Activated T-cell treated with anti-CD3 and anti-CD28 coated beads, Interleukin-2, amount 50 U/mL, for 72 hours (primary cell): ENCODE results near the gene MEF2A. TPM values are rescaled to one million over a fixed set of nuclear protein-coding genes. Genes with fewer than 3 reads are reported as not detected.

ENCODE experiments used
- ATAC-seq, 2 donors: fragments of 150-1000 bp; cut with Tn5 transposase; replicated peaks in 1 of 2; 2 replicates each; pipeline ENCODE4 v1.10.0; 2021; ENCODE audit warnings: moderate library complexity in 2 of 2, mild to moderate bottlenecking in 1 of 2
- DNase-seq, 2 donors: peaks; one replicate each; pipeline ENCODE4 v3.0.0; 2021 to 2022; ENCODE audit warnings: mixed read lengths in 1 of 2
- H3K27ac Mint-ChIP-seq: one replicate; pipeline ENCODE4 v1.8.0; 2022; ENCODE audit warnings: mild to moderate bottlenecking, moderate library complexity, mixed read lengths
- H3K27me3 Mint-ChIP-seq: one replicate; pipeline ENCODE4 v1.8.0; 2022; ENCODE audit warnings: low read depth, mixed read lengths
- H3K36me3 Mint-ChIP-seq, 2 donors: one replicate each; pipeline ENCODE4 v1.8.0; 2022; ENCODE audit warnings: mixed read lengths in 2 of 2, mild to moderate bottlenecking in 1 of 2; ENCODE audit not compliant: insufficient read depth in 2 of 2
- H3K4me1 Mint-ChIP-seq: one replicate; pipeline ENCODE4 v1.8.0; 2022; ENCODE audit warnings: low read depth, mixed read lengths
- H3K4me3 Mint-ChIP-seq, 2 donors: one replicate each; pipeline ENCODE4 v1.8.0; 2022; ENCODE audit warnings: mild to moderate bottlenecking in 2 of 2, mixed read lengths in 2 of 2, moderate library complexity in 2 of 2
- H3K9me3 Mint-ChIP-seq, 2 donors: one replicate each; pipeline ENCODE4 v1.8.0; 2022; ENCODE audit warnings: mixed read lengths in 2 of 2
- total RNA-seq, 2 donors: library from RNA; stranded (reverse); gene quantifications; one replicate each; pipeline ENCODE4 v1.2.3, GENCODE V29; 2022

MEF2A gene
- total RNA-seq, 2 donors from 2014 or later = 24.1 to 26.0 TPM

DNA sequence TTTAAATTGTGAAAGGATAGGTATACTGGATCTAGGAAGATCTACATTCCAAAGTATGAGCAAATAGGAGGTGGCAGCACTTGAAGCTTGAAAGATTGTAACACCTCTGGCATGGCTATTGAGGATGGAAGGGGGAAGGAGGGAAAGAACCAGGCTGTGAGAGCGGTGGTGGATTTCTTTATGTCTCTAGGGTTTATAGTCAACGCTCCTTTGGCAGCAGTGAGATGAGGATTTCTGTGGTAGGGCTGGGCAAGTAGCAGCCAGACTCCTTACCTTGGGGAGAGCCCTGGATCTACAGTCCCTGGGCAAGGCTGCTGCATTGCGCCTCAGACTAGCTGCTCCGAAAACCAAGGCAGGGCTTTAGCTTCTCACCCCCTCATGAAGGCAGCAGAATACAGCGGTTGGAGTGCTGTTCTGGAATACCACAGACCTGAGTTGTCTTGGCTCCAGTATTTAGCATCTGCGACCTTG lies 53.2 kb downstream of the MEF2A start:
- DNase-seq (no peak), ATAC-seq (no peak)
- Mint-ChIP-seq H3K27ac (no peak overlapping the region), H3K9me3 (no peaks in the 10 kb centered on the region), H3K4me1 (peaks cover 45% of the 10 kb centered on the region), H3K4me3 (no peak overlapping the region), H3K27me3 (no peaks in the 10 kb centered on the region), H3K36me3 (peaks cover 0 to 8% of the 10 kb centered on the region in 2 donors)

GRCh38 chr15:99619712-99620111 lies 53.9 kb downstream of the MEF2A start:
- peak overlapping the region; percentile 66 for H3K27ac Mint-ChIP-seq
- H3K4me3 Mint-ChIP-seq = no peak overlapping the region
- peaks cover 38% of the 10 kb centered on the region for H3K4me1 Mint-ChIP-seq
- no peak for ATAC-seq
- H3K9me3 Mint-ChIP-seq = peaks cover 0 to 4% of the 10 kb centered on the region in 2 donors
- peaks cover 2 to 13% of the 10 kb centered on the region in 2 donors for H3K36me3 Mint-ChIP-seq
- no peaks in the 10 kb centered on the region for H3K27me3 Mint-ChIP-seq
- DNase-seq = no peak

- Mint-ChIP-seq H3K4me3 (no peak overlapping the region), H3K9me3 (peaks cover 0 to 8% of the 10 kb centered on the region in 2 donors), H3K27ac (no peak overlapping the region), H3K4me1 (peaks cover 33% of the 10 kb centered on the region), H3K27me3 (no peaks in the 10 kb centered on the region), H3K36me3 (peaks cover 5 to 18% of the 10 kb centered on the region in 2 donors)
- ATAC-seq (no peak), DNase-seq (no peak)
Observed at GRCh38 chr15:99620178-99620577, 54.4 kb downstream of the MEF2A start.

DNA sequence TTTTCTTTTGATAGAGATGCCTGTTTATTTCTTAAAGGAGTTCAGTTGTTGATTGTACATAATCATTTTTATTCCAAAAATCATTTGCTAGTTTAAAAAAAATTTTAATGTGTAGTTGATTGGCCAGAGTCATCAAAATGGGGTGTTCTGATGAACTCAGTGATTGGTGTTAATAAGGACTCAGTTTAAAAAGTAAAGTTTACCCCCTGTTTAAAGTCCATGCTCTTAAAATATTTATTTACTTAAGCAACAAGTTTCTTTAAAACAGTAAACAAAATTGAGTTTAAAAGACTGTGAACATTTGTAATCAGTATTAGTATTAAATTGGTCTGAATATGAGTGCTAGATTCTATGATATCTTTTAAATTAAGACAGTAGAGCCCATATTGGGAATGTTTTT lies 56.0 kb downstream of the MEF2A start:
- no peak for DNase-seq
- peaks cover 27% of the 10 kb centered on the region for H3K4me1 Mint-ChIP-seq
- peaks cover 0 to 15% of the 10 kb centered on the region in 2 donors for H3K9me3 Mint-ChIP-seq
- H3K27ac Mint-ChIP-seq = no peak overlapping the region
- ATAC-seq = no peak
- peaks cover 11 to 30% of the 10 kb centered on the region in 2 donors for H3K36me3 Mint-ChIP-seq
- no peaks in the 10 kb centered on the region for H3K27me3 Mint-ChIP-seq
- H3K4me3 Mint-ChIP-seq = no peak overlapping the region

DNA sequence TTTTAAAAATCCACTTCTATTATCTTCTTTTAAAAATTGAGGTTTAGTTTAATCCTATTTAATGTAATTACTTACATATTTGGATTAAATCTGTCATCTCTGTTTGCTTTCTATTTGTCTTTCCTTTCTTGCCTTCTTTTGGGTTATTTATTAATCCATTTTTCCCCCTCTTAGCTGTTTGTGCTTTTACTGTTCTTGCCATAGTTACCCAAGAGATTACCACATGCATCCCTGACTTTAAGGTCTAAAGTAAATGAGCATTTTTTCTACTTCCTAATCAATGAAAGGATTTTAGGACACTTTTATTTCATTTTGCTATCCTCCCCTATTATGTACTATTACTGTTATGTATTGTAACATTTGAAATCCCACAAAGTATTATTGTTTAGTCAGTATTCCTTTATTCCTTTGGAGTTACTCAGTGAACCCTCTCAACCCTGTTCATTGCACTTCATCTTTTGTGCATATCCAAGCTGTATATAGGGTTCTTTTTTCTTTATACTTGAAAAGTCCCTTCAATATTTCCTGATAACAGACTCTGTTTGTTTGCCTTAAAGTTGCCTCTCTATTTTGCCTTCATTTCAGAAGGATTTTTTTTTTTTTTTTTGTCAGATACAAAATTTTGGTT lies 62.7 kb downstream of the MEF2A start:
- DNase-seq = no peak
- no peak overlapping the region for H3K4me3 Mint-ChIP-seq
- no peak overlapping the region for H3K27ac Mint-ChIP-seq
- peaks cover 25% of the 10 kb centered on the region for H3K4me1 Mint-ChIP-seq
- ATAC-seq = no peak
- H3K9me3 Mint-ChIP-seq = peaks cover 1 to 15% of the 10 kb centered on the region in 2 donors
- H3K27me3 Mint-ChIP-seq = no peaks in the 10 kb centered on the region
- H3K36me3 Mint-ChIP-seq = peaks cover 14 to 27% of the 10 kb centered on the region in 2 donors

- H3K36me3 Mint-ChIP-seq = peaks cover 13 to 27% of the 10 kb centered on the region in 2 donors
- ATAC-seq = no peak
Observed at GRCh38 chr15:99630607-99631131, 64.9 kb downstream of the MEF2A start.

GRCh38 chr15:99631255-99631654 lies 65.5 kb downstream of the MEF2A start:
- no peak for DNase-seq
- Mint-ChIP-seq H3K27me3 (no peaks in the 10 kb centered on the region), H3K4me3 (no peak overlapping the region), H3K27ac (no peak overlapping the region), H3K9me3 (peaks cover 0 to 3% of the 10 kb centered on the region in 2 donors), H3K36me3 (peaks cover 12 to 27% of the 10 kb centered on the region in 2 donors), H3K4me1 (peaks cover 25% of the 10 kb centered on the region)
- ATAC-seq = no peak

More at GRCh38 chr15:99630607-99631131, 64.9 kb downstream of the MEF2A start:
- no peak overlapping the region for H3K27ac Mint-ChIP-seq
- H3K27me3 Mint-ChIP-seq = no peaks in the 10 kb centered on the region
- peaks cover 25% of the 10 kb centered on the region for H3K4me1 Mint-ChIP-seq
- DNase-seq = no peak
- H3K9me3 Mint-ChIP-seq = peaks cover 3 to 4% of the 10 kb centered on the region in 2 donors
- no peak overlapping the region for H3K4me3 Mint-ChIP-seq

- Mint-ChIP-seq H3K4me1 (peaks cover 25% of the 10 kb centered on the region), H3K36me3 (peaks cover 14 to 23% of the 10 kb centered on the region in 2 donors), H3K9me3 (peaks cover 0 to 2% of the 10 kb centered on the region in 2 donors), H3K27ac (no peak overlapping the region), H3K4me3 (no peak overlapping the region), H3K27me3 (no peaks in the 10 kb centered on the region)
- ATAC-seq = no peak
- DNase-seq = no peak
Observed at GRCh38 chr15:99632521-99632920, 66.7 kb downstream of the MEF2A start.

DNA sequence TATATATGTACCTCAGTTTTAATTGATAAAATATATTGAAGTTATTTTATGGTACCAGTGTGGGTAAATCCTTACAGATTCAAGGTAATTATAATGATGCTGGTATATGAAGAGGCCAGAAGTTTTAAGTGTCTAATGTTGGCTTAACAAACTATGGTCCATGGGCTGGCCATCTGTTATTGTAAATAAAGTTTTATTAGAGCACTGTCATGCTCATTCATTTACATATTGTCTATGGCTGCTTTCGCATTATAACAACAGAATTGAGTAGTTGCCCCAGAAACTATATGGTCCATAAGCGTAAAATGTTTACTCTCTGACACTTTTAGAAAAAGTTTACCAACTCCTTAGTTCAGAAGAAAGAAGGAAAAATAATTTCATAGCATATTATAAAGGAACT lies 67.9 kb downstream of the MEF2A start:
- Mint-ChIP-seq H3K4me1 (peaks cover 29% of the 10 kb centered on the region), H3K9me3 (peaks cover 0 to 2% of the 10 kb centered on the region in 2 donors), H3K27me3 (no peaks in the 10 kb centered on the region), H3K27ac (no peak overlapping the region), H3K4me3 (no peak overlapping the region), H3K36me3 (peaks cover 14 to 25% of the 10 kb centered on the region in 2 donors)
- no peak for DNase-seq
- no peak for ATAC-seq

DNA sequence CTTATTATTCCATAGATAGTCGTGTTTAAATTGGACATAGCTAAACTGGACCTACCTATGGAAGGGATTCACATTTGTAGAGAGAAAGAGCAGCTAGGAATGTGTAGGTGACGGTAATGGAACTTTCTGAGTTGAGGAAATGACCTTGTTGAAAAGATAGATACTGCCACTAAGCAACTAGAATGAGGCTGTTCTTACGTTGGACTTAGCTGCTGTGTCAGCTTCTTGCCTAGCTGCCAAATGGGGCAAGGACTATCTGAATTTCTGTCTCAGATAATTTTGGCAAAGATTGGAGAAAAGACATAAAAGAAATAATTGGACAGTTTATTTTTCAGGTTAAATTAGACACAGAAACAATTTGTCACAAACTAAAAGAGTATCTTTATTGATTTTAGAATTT lies 68.8 kb downstream of the MEF2A start:
- H3K27me3 Mint-ChIP-seq = no peaks in the 10 kb centered on the region
- peaks cover 14 to 25% of the 10 kb centered on the region in 2 donors for H3K36me3 Mint-ChIP-seq
- ATAC-seq = no peak
- H3K9me3 Mint-ChIP-seq = peaks cover 0 to 2% of the 10 kb centered on the region in 2 donors
- DNase-seq = no peak
- H3K27ac Mint-ChIP-seq = no peak overlapping the region
- H3K4me3 Mint-ChIP-seq = no peak overlapping the region
- peaks cover 24% of the 10 kb centered on the region for H3K4me1 Mint-ChIP-seq

- H3K4me1 Mint-ChIP-seq = peaks cover 20% of the 10 kb centered on the region
- no peak overlapping the region for H3K27ac Mint-ChIP-seq
- no peak overlapping the region for H3K4me3 Mint-ChIP-seq
- no peak for DNase-seq
- no peak for ATAC-seq
- H3K27me3 Mint-ChIP-seq = no peaks in the 10 kb centered on the region
- H3K9me3 Mint-ChIP-seq = peaks cover 0 to 2% of the 10 kb centered on the region in 2 donors
- peaks cover 11 to 24% of the 10 kb centered on the region in 2 donors for H3K36me3 Mint-ChIP-seq
Observed at GRCh38 chr15:99635145-99635544, 69.4 kb downstream of the MEF2A start.

- Mint-ChIP-seq H3K36me3 (peaks cover 11 to 27% of the 10 kb centered on the region in 2 donors), H3K27ac (no peak overlapping the region), H3K27me3 (no peaks in the 10 kb centered on the region), H3K4me1 (peaks cover 14% of the 10 kb centered on the region), H3K4me3 (no peak overlapping the region), H3K9me3 (peaks cover 0 to 2% of the 10 kb centered on the region in 2 donors)
- no peak for DNase-seq
- peak in 1 of 2 donors; percentile 73 for ATAC-seq
Observed at GRCh38 chr15:99635794-99636193, 70.0 kb downstream of the MEF2A start.

- H3K4me1 Mint-ChIP-seq = no peaks in the 10 kb centered on the region
- H3K36me3 Mint-ChIP-seq = peaks cover 13 to 27% of the 10 kb centered on the region in 2 donors
- peaks cover 2 to 5% of the 10 kb centered on the region in 2 donors for H3K9me3 Mint-ChIP-seq
- no peak for DNase-seq
- ATAC-seq = no peak
- H3K4me3 Mint-ChIP-seq = no peak overlapping the region
- H3K27me3 Mint-ChIP-seq = no peaks in the 10 kb centered on the region
- no peak overlapping the region for H3K27ac Mint-ChIP-seq
Observed at GRCh38 chr15:99644913-99645542, 79.2 kb downstream of the MEF2A start.
